GM21825 (cell line): ENCODE results near the gene OMP.

Source experiments
- ATAC-seq: cut with Tn5 transposase; IDR thresholded peaks from one replicate; pipeline ENCODE4 v1.9.1; 2021; ENCODE audit warnings: mild to moderate bottlenecking, moderate library complexity; ENCODE audit not compliant: unreplicated experiment

OMP gene

DNA sequence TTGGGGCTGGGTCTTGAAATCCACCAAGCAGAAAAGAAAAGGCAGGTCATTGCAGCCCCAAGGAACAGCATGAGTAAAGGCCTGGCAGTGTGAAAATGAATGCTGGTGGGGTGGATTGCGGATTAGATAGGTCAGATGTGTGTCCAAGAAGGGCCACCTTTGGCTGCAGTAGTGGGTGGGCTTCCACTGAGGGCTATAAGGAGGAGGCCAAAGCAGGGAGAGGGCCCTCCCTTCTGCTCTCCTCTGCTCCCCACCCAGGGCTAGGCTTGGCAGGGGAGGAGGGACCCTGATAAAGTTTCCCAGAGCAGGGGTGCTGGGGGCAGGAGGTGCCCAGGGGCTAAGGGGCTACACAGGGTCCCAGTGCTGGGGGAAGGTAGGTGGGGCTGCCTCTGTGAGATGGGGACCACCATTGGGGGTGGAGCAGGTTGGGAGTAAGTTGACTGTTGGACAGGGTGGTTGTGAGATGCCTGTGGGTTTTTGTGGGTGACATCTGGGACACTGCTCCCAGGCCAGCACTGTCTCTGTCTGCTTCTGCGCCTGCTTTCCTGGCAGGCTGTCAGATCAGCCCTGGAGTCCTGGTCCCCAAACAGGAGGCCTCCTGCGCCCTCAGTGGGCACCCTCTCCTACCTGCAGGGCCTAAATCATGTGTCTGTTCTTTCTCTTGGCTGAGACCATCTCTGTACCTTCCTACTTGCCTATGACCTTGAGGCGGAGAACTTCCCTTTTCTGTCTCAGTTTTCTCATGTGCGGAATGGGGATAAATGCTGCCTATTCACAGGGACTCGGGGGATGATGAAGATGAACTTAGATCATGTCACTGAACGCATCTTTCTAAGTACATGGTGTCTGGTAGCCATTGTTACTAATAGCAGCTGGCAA, 33.9 kb upstream of the OMP start:
- no peak for ATAC-seq

DNA sequence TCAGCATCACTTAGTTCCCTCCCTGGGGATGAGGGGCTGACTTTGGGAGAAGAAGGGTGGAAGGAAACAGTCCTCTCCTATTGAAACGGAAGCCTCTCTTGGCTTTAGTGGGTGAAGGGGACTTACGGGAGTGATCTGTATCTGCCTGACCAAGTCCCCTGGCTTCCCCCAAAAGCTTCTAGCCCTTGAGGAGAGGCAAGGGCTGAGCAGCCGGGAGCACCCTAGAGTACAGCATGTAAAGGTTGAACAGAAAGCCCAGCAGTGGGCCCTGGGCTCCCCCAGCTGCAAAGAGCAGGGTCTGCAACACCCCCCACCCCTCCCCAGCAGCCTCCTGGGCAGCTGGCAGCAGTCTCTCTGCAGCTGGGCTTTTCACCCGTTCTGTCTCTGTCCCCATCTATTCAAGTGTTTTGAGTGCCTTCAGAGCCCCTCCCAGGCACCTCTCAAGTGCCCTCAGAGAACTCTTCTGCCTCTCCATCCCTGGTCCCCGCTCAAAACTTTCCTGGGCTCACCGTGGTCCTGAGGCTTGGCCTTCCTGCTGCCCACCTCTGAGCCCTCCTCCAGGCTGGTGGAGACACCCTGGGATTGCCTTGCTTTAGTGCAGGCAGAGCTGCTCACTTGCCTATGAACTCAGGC, 33.2 kb upstream of the OMP start:
- no peak for ATAC-seq

DNA sequence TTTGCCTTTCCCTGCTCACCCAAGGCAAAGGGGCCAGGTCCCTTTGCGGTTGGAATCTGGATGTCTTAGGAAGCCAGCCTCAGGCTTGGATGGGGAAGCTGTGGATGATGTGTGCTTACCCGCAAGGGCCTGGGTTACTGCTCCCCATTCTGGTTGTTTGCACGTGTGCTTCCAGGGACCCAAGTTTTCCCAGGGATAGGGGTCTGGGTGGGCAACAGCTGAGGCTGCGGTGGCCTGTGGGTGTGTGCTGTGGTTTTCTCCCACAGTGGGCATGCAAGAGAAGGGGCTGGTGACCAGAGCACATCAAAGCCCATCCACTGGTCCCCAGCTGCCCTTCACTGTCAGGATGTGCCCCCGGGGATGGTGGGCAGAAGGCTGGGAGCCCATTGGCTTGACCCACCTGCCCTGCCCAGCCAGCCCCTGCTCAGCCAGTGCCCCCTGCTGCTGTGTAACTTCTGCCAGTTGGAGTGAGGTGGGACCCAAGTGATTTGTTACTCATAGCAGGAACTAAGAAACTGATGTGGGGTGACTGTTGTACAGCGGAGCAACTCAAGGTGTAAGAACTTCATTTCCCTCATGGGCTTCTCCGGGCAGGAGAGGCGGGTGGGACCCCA, 32.6 kb upstream of the OMP start:
- ATAC-seq, result no peak

DNA sequence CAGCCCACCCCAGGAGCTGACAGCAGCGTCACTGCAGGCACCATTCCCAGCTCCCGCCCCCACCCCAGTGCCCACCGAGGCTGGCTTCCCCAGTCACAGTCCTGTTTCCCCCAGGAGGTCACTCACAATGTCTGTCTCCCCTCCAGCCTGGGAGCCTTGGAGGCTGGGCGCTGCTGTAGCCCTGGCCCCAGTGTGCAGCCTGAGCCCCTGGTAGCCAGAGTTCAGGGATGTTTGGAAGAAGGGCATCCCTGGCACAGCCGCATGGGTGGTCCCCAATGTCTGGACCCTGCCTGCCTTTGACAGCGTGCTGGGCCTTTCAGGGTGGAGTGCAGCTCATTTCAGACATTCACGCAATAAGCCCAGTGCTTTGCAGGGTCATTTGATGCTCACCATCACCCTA, 31.6 kb upstream of the OMP start:
- ATAC-seq, result no peak

DNA sequence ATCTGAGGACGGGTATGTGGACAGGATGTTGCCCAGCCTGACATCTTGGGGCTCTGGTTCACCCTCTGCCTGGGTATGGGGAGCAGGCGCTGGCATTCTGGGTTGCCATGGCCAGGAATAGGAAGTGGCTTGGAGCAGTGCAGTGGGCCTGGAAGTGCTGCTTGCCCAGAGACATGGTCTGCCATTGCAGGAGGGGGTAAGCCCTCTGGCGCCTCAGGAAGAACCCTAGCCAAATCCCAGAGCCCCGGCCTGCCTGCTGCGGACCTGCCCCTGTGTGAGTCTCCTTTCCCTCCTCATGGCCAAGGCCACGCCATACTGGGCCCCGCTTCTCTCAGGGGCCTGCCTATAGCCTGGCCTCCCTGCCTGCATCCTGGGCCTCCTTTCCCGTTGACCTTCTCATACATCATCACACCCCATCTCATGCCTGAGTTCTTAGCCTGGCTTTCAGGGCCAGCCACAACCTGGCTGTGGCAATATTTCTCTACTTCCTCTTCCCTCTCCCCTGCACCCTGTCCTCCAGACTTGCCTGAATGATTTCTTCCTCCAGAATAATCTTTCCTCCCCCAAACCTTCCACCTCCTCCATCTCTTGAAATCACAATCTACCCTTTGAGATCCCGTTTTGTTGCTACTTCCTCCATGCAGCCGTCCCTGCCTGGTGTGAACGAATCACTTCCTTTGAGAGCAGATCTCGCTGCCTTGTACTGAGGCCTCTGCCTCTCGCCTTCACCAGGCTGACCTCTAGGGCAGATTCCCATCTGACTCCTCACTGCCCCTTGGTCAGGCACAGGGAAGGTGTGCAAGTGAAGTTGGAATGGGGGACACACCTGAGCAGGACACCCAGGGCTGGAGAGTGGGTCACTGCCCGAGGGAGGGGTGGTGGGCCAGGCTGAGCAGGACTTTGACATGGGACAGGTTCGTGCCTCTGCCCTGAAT, 30.7 kb upstream of the OMP start:
- ATAC-seq, result no peak

DNA sequence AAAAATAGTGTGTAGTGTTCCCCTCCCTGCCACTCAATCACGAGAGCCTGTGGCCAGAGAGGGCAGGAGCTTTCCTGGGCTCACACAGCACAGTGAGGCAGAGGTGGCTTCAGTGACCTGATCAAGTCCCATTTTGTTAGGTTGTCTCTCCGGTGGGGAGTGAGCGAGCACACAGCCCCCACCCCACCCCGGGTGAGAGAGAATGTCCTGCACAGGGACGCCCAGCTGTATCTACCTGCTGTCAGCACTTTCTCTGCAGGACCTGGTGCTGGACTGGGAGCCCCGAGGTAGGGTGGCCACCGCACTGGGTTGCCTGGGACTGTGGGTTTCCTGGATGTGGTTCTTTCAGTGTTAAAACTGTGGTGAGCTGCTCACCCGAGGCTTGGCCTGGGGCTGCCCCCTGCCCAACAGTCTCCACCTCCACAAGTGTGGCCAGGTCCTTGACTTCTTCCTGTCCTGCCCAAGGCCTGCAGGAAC, 29.8 kb upstream of the OMP start:
- no peak for ATAC-seq

DNA sequence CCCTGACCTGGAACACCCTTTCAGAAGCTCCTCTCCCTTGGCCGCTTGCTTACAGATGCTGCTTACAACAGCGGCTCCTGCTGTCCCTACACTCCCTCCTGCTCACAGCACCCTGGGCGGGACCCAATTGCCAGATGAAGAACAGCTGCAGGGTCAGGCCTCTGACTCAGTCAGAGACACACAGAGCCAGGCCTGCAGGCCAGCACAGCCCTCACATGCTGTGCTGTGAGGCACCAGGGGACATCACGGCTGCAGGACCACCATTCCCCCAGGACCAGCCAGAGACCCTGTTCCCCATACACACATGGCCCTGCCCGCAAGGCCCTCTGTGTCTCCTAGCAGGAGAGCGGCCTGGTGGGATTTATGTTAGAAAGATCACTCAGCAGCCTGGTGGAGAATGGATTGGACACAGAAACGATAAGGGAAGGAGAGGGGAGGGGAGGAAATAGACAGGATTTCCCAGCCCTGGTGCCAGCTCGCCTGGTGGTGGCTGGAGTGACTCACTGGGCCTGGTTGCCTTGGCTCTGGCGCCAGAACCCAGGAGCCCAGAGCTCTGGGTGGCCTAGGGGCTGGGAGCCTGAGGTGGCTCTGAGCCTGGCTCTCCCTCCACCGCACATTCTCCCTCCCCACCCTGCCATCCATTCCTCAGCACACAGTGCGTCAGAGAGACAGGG, 29.2 kb upstream of the OMP start:
- no peak for ATAC-seq

DNA sequence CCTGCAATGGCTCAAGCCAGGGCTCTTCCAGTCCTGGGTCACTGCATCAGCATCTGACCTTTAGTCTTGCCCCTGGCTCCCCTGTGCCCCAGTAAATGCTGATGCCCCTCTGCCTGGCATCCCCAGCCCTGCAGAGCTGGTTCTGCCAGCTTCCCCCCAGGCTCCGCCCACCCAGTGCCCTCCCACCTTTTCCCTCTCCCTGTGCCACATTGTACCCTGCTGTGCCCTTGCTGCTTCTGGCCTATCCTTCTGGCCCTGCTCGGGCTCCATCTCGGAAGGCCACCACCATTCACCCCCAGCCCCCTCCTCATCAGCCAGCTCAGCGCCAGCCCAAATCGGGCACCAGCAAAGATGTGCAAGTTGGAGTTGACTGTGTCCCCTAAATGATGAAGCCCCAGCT, 28.4 kb upstream of the OMP start:
- no peak for ATAC-seq

DNA sequence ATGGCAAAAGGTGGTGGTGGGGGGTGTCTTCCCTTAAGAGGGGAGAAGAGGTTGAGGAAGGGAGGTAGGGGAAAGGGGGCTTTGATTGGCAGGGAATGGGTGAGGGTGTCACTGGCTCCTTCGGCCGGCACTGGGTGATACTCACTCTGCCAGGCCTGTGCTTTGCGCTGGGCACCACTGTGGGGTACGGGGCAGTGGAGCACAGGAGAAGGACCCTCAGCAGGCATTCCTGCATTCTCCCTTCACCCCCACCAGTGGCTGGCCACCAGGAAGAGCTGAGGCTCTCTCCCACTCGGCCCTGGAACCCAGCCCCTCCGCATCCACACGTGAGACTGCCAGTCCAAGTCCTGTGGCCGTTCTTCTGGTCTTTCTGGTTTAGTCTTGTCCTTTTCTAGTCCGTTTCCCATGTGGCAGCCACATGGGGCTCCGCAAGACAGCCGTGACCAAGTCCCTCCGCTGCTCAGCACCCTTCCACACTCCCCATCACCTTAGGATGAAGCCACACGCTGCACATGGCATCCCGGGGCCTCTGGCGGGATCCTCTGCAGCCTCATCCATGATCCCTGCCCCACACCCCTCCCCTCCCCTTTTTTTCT, 27.9 kb upstream of the OMP start:
- no peak for ATAC-seq

DNA sequence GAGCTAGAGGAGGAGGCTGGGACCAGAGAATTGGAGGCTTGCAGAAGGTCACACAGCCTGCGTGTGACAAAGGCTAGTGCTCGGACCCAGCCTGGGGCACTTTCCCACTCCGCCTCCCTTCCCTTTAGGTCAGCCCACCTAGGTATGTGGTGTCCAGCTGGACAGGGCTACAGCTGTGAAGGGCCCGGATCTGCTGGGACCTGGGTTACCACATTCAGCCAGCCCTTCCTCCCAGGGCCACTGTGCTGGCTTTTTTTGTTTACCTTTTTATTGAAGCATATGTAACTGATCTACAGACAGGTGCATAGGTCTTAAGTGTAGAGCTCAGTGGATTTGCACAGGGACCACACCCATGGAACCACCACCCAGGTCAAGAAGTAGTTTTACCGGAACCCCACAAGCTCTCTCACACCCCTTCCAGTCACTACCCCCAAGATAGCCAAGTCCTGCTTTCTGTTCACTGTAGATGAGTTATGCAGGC, 27.2 kb upstream of the OMP start:
- no peak for ATAC-seq

DNA sequence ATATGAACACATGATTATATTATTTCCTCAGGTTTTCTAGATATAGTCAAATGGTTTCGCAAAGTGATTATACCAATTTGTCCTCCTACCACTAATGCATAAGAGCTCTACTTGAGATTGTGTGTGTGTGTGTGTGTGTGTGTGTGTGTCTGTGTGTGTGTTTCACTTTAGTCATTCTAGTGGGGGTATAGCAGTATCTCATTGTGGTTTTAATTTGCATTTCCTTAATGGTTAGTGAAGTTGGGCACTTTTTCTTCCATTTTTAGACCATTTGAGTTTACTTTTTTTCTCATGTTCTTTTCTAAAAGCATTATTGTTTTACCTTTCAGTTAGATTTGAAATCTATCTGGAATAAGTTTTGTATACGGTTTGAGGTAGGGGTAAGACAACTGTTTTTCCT, 23.0 kb upstream of the OMP start:
- ATAC-seq, result no peak

DNA sequence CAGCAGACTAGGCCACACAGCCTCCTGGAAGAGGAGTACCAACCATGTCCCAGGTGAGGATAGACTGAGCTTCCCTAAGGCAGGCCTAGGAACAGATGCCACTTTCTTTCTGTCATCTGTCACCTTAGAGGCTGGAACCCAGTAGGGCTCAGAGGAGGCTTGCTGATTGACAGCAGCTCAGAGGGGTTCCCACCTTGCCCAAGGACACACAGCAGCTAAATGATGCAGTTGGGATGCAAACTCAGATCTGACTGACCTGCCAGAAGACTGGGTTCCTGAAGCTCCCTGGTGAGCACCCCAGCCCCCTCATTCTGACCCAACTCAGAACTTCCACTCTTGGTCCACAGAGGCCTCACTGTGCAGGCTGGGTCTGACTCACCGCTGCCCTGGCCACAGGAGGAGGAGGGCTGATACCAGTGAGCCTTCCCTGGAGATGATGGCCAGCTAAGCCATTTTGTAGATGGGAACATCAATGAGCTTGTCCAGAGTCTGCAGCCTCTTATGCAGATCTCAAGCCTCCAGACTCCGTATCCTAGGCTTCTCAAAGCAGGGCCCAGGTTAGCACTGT, 21.9 kb upstream of the OMP start:
- ATAC-seq, result no peak

DNA sequence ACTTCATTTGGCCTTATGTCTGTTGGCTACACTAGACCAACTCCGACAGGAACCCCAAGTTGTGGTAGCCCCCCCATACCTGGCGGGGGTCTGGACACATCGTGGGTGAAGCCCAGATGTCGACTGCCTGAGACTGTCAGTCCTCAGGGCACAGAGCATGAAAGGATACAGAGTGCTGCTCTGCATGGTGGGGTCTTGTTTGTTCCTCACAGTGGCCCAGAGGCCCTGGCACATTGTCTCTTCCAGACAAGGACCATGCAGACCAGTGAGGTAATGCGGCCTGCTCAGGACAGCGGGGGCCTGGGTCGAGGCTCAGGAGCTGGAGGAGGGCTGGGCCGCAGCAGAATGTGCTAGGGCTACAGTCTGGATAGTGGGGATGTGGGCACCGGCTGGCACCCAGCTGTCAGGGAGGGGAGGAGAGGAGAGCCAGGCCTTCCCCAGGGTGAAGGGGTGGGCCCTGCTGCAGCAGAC, 21.2 kb upstream of the OMP start:
- no peak for ATAC-seq

DNA sequence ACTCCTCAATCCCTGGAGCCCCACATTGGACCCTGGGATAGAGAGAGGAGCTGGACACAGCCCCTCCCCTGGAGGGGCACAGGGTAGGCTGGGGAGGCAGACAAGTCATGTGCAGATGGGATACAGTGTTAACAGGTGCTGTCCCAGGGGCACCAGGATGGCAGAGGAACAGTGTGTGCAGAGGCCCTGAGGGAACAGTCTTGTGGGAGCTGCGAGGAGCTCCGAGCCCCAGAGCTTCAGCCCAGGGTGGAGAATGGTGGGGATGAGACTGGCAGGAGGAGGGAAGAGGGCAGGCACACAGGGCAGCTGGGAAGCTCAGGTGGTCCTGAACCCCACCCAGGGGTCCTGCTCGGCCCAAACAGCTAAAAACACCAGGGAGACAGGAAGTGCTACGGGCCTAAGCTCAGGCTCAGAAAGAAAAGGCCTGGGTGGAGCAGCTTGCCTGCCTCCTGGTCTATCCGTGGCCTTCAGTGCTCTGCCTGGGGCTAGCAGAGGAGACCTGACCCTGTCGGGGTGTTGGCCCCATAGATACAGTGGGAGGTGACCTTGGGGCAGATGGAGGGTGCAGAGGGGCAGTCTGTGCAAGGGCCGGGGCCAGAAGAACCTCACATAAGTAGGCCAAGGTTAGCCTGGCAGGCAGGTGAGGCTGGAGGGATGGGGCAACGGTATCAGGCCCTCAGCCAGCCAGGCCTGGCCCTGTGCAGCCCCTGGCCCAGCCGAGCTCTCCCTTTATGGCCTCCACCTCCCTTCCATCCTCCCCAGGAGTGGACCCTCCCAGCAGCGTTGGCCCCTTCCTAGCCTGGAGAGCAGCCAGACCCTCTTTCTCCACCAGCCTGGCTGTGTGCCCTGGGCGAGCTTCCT, 20.4 kb upstream of the OMP start:
- ATAC-seq, result no peak

DNA sequence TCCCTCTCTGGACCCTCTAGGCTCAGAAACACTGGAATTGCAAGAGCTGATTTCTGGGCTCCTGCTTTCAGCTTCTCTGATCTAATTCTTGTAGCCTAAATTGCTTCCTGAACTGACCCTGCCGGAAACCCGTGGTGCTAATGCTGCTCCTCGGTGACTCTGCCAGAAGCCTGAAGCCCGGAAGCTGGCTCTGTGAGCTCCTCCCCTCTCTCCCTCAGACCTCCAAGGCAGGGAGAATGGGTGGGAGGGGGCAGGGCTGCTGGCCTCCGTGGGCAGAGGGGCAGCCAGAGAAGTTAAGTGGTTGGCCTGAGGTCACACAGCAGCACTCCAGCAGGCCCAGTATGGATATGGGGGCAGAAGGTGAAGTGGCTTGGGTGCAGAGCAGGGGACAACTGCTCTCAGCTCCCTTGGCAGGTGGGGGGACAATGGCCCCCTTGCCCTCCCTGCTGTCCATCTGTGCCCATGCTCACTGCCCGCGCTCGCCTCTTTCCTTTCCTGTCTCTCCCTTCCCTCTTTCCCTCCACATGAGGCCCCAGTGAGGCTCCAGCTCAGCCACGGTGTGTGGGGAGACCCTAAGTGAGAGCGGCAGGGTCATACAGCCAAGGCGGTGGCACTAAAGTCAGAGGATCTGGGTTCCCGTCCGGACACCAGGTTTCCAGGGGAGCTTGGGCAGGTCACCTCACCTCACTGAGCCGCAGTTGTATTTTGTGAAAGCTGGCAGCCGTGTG, 19.6 kb upstream of the OMP start:
- no peak for ATAC-seq

DNA sequence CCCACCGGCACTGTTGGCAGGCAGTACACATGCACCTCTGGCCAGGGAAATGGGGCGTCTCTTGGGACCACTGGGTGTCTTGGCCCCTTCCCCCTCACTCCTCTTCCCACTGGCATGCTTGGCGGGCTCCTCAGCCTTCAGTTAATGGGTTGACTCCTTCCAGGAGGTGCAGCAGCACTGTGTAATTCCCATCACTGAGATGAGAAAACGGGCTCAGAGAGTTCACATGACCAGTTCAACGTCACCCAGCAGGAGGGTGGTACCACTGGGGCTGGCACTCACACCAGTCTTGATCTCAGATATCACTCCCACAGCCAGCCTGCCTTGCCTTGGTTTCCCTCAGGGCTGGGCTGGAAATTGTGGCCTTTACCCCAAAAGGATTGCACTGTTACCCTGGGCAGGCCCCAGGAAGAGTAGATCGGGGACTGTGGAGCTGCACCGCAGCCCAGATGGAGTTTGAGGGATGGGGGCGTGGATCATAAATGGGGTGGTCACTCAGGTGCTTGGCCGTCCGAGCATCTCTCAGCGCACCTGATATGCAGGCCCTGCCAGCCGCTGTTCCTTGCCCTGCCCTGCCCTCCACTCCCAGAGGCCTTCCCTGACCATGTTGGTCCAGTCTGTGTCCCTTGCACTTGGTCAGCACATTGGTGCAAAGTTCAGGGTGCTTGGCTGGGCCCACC, 18.9 kb upstream of the OMP start:
- no peak for ATAC-seq

DNA sequence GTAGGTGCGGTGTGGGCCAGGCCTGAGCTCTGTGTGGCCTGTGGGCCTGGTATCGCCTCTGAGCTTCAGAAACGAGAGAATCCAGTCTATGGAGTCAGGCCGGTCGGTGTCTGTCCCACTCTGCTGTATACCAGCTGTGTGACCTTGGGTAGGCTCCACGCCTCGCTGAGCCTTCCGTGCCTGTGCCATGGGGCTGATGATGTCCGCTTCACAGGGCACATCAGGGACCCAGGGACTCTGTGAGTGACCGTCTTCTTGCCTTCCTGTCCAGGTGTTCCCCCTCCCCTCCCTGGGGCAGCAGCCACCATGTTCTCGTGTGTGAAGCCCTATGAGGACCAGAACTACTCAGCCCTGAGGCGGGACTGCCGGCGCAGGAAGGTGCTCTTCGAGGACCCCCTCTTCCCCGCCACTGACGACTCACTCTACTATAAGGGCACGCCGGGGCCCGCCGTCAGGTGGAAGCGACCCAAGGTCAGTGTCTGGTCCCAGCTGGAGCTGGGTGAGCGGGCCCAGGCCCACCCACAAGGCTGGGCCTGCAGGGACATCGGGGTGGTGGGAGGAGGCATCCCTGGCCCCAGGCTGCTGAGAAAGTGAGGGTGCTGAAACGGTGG, 18.0 kb upstream of the OMP start:
- ATAC-seq, result no peak
